ENCODE data around the gene ACSM5. TPM values are rescaled to one million over a fixed set of nuclear protein-coding genes. Genes with fewer than 3 reads are reported as not detected.

Gene ACSM5
- total and polyA plus RNA-seq, 2 experiments from 2014 or later, result not detected

GRCh38 chr16:20380782-20381181, 28.6 kb upstream of the ACSM5 start:
- Histone ChIP-seq H3K27ac (ENCODE audit: low read depth) (no peak overlapping the region), H3K4me1 (ENCODE audit: insufficient read depth) (no peaks in the 10 kb centered on the region), H3K36me3 (ENCODE audit: insufficient read depth) (no peaks in the 10 kb centered on the region), H3K27me3 (ENCODE audit: insufficient read depth) (no peaks in the 10 kb centered on the region), H3K4me2 (no peak overlapping the region), H2AFZ (no peak overlapping the region), H3F3A (replicated peaks; ENCODE audit: low read depth) (no peaks in the 10 kb centered on the region), H3K4me3 (no peak overlapping the region), H3K79me2 (replicated peaks; ENCODE audit: insufficient read depth) (no peaks in the 10 kb centered on the region), H3K9me2 (ENCODE audit: insufficient read depth) (no peaks in the 10 kb centered on the region), H4K20me1 (replicated peaks; ENCODE audit: insufficient read depth) (no peaks in the 10 kb centered on the region)
- no peaks in the 10 kb centered on the region; the same call in 2 of the 3 replicates for H3K4me1 Mint-ChIP-seq
- DNase-seq (ENCODE audit: low spot score) (no peak), ATAC-seq (no peak)
- H3K9me3 Mint-ChIP-seq, result no peaks in the 10 kb centered on the region; the same call in 2 of the 3 replicates
- H3K4me3 Mint-ChIP-seq, result no peak overlapping the region
- peaks cover 6% of the 10 kb centered on the region for H3K27me3 Mint-ChIP-seq (ENCODE audit: insufficient read depth, low read depth, poor library complexity)
- no peak for TF ChIP-seq ZNF462 (CRISPR knock-in tag; IDR thresholded peaks at IDR 0.05)
- no peak for TF ChIP-seq ETS1 (IDR thresholded peaks at IDR 0.05)
- no peak for TF ChIP-seq NANOG (IDR thresholded peaks at IDR 0.05; ENCODE audit: borderline replicate concordance)
- no peak for TF ChIP-seq POLR2AphosphoS5 (IDR thresholded peaks at IDR 0.05; ENCODE audit: low read depth)
- TF ChIP-seq CTCF (conservative IDR thresholded peaks at IDR 0.05; ENCODE audit: low read depth in 2 of 2), result no peak
- TF ChIP-seq EZH2phosphoT487 (IDR thresholded peaks at IDR 0.05; ENCODE audit: unreplicated experiment), result no peak
- TF ChIP-seq EZH2 (IDR thresholded peaks at IDR 0.05; ENCODE audit: low read depth, unreplicated experiment), result no peak
- no peak for TF ChIP-seq CREB1 (CRISPR knock-in tag; IDR thresholded peaks at IDR 0.05; ENCODE audit: low read depth)
- TF ChIP-seq ZNF114 (CRISPR knock-in tag; IDR thresholded peaks at IDR 0.05), result no peak
- no peak for TF ChIP-seq JUNB (IDR thresholded peaks at IDR 0.05; ENCODE audit: unreplicated experiment)
- TF ChIP-seq ZNF331 (CRISPR knock-in tag; IDR thresholded peaks at IDR 0.05; ENCODE audit: low read depth), result no peak
- no peak for TF ChIP-seq REST (IDR thresholded peaks at IDR 0.05; ENCODE audit: unreplicated experiment)
- no peak for TF ChIP-seq STAT1 (IDR thresholded peaks at IDR 0.05; ENCODE audit: unreplicated experiment)
- no peak overlapping the region for H3K27ac Mint-ChIP-seq
- no peaks in the 10 kb centered on the region for H3K36me3 Mint-ChIP-seq (ENCODE audit: low read depth)

All from GM23338 (cell line).